ENCODE results near the gene MPP4.

Gene MPP4

GRCh38 chr2:201685156-201685555 lies 13.3 kb downstream of the MPP4 start:
- no peaks in the 10 kb centered on the region for H3K79me2 ChIP-seq (ENCODE audit: control insufficient read depth, insufficient read depth, low read length)
- H2BK15ac ChIP-seq (replicated peaks; ENCODE audit: low read depth): no peak overlapping the region
- no peak overlapping the region for H3K4ac ChIP-seq (ENCODE audit: low read depth, low read length)
- H3K56ac ChIP-seq (ENCODE audit: low read length): no peak overlapping the region
- no peak overlapping the region for H3K18ac ChIP-seq (ENCODE audit: low read length)
- no peak overlapping the region for H3K4me2 ChIP-seq (ENCODE audit: low read length)
- H3K4me1 ChIP-seq (ENCODE audit: control insufficient read depth, low read depth, low read length): no peaks in the 10 kb centered on the region
- WGBS (ENCODE audit: extremely low coverage, insufficient coverage, low lambda C conversion rate): no CpG with 5 or more reads among the region's 3 CpGs
- no peak overlapping the region for H2BK5ac ChIP-seq (ENCODE audit: low read length)
- H2BK120ac ChIP-seq (ENCODE audit: low read depth, low read length): no peak overlapping the region
- H4K5ac ChIP-seq (ENCODE audit: low read length): no peak overlapping the region
- H3K4me3 ChIP-seq (ENCODE audit: low read length): no peak overlapping the region
- H3K27ac ChIP-seq (ENCODE audit: low read depth, low read length): no peak overlapping the region
- H2AK5ac ChIP-seq (ENCODE audit: low read length): no peak overlapping the region
- H3K36me3 ChIP-seq (ENCODE audit: control insufficient read depth, insufficient read depth, low read length): no peaks in the 10 kb centered on the region
- no peak for DNase-seq
- no peaks in the 10 kb centered on the region for H3K27me3 ChIP-seq (ENCODE audit: insufficient read depth, low read length, poor library complexity)
- H3K23ac ChIP-seq (ENCODE audit: low read length): no peak overlapping the region
- no peak overlapping the region for H4K8ac ChIP-seq (ENCODE audit: low read depth, low read length)
- no peaks in the 10 kb centered on the region for H3K79me1 ChIP-seq (ENCODE audit: low read length)
- no peak overlapping the region for H3K9ac ChIP-seq (ENCODE audit: low read length)

GRCh38 chr2:201680743-201681142 lies 17.7 kb downstream of the MPP4 start:
- H2BK120ac ChIP-seq (ENCODE audit: low read depth, low read length): no peak overlapping the region
- no peaks in the 10 kb centered on the region for H3K27me3 ChIP-seq (ENCODE audit: insufficient read depth, low read length, poor library complexity)
- no peak overlapping the region for H3K4me2 ChIP-seq (ENCODE audit: low read length)
- H2AK5ac ChIP-seq (ENCODE audit: low read length): no peak overlapping the region
- no peaks in the 10 kb centered on the region for H3K79me1 ChIP-seq (ENCODE audit: low read length)
- H3K4me1 ChIP-seq (ENCODE audit: control insufficient read depth, low read depth, low read length): no peaks in the 10 kb centered on the region
- H3K36me3 ChIP-seq (ENCODE audit: control insufficient read depth, insufficient read depth, low read length): no peaks in the 10 kb centered on the region
- no peaks in the 10 kb centered on the region for H3K79me2 ChIP-seq (ENCODE audit: control insufficient read depth, insufficient read depth, low read length)
- H3K18ac ChIP-seq (ENCODE audit: low read length): no peak overlapping the region
- no peak overlapping the region for H4K8ac ChIP-seq (ENCODE audit: low read depth, low read length)
- H3K23ac ChIP-seq (ENCODE audit: low read length): no peak overlapping the region
- no peak overlapping the region for H3K56ac ChIP-seq (ENCODE audit: low read length)
- no peak overlapping the region for H2BK5ac ChIP-seq (ENCODE audit: low read length)
- H2BK15ac ChIP-seq (replicated peaks; ENCODE audit: low read depth): no peak overlapping the region
- DNase-seq: peak; percentile 76
- H3K4ac ChIP-seq (ENCODE audit: low read depth, low read length): no peak overlapping the region
- no peak overlapping the region for H4K5ac ChIP-seq (ENCODE audit: low read length)
- H3K4me3 ChIP-seq (ENCODE audit: low read length): no peak overlapping the region
- no peak overlapping the region for H3K9ac ChIP-seq (ENCODE audit: low read length)
- H3K27ac ChIP-seq (ENCODE audit: low read depth, low read length): no peak overlapping the region
- WGBS (ENCODE audit: extremely low coverage, insufficient coverage, low lambda C conversion rate): no CpG with 5 or more reads among the region's 9 CpGs

GRCh38 chr2:201678401-201678800 lies 20.0 kb downstream of the MPP4 start:
- peak overlapping the region; percentile 12 for H4K5ac ChIP-seq (ENCODE audit: low read length)
- H3K4ac ChIP-seq (ENCODE audit: low read depth, low read length): no peak overlapping the region
- H3K27ac ChIP-seq (ENCODE audit: low read depth, low read length): no peak overlapping the region
- H3K36me3 ChIP-seq (ENCODE audit: control insufficient read depth, insufficient read depth, low read length): no peaks in the 10 kb centered on the region
- H3K79me2 ChIP-seq (ENCODE audit: control insufficient read depth, insufficient read depth, low read length): no peaks in the 10 kb centered on the region
- H3K9ac ChIP-seq (ENCODE audit: low read length): no peak overlapping the region
- H3K4me1 ChIP-seq (ENCODE audit: control insufficient read depth, low read depth, low read length): no peaks in the 10 kb centered on the region
- no peak overlapping the region for H3K23ac ChIP-seq (ENCODE audit: low read length)
- WGBS (ENCODE audit: extremely low coverage, insufficient coverage, low lambda C conversion rate): no CpG with 5 or more reads among the region's 6 CpGs
- H4K8ac ChIP-seq (ENCODE audit: low read depth, low read length): no peak overlapping the region
- no peak overlapping the region for H2BK15ac ChIP-seq (replicated peaks; ENCODE audit: low read depth)
- H2AK5ac ChIP-seq (ENCODE audit: low read length): no peak overlapping the region
- H2BK120ac ChIP-seq (ENCODE audit: low read depth, low read length): no peak overlapping the region
- no peak overlapping the region for H3K4me2 ChIP-seq (ENCODE audit: low read length)
- DNase-seq: no peak
- no peak overlapping the region for H3K4me3 ChIP-seq (ENCODE audit: low read length)
- H3K27me3 ChIP-seq (ENCODE audit: insufficient read depth, low read length, poor library complexity): no peaks in the 10 kb centered on the region
- no peak overlapping the region for H2BK5ac ChIP-seq (ENCODE audit: low read length)
- no peaks in the 10 kb centered on the region for H3K79me1 ChIP-seq (ENCODE audit: low read length)
- no peak overlapping the region for H3K18ac ChIP-seq (ENCODE audit: low read length)
- H3K56ac ChIP-seq (ENCODE audit: low read length): no peak overlapping the region

- no peak overlapping the region for H2AK5ac ChIP-seq (ENCODE audit: low read length)
- no peak overlapping the region for H3K9ac ChIP-seq (ENCODE audit: low read length)
- H3K36me3 ChIP-seq (ENCODE audit: control insufficient read depth, insufficient read depth, low read length): no peaks in the 10 kb centered on the region
- no peaks in the 10 kb centered on the region for H3K79me2 ChIP-seq (ENCODE audit: control insufficient read depth, insufficient read depth, low read length)
- H3K4me2 ChIP-seq (ENCODE audit: low read length): no peak overlapping the region
- WGBS (ENCODE audit: extremely low coverage, insufficient coverage, low lambda C conversion rate): no CpG with 5 or more reads among the region's 4 CpGs
- H4K8ac ChIP-seq (ENCODE audit: low read depth, low read length): no peak overlapping the region
- H3K18ac ChIP-seq (ENCODE audit: low read length): no peak overlapping the region
- no peak overlapping the region for H2BK15ac ChIP-seq (replicated peaks; ENCODE audit: low read depth)
- no peak overlapping the region for H2BK5ac ChIP-seq (ENCODE audit: low read length)
- H3K23ac ChIP-seq (ENCODE audit: low read length): no peak overlapping the region
- H4K5ac ChIP-seq (ENCODE audit: low read length): no peak overlapping the region
- no peaks in the 10 kb centered on the region for H3K79me1 ChIP-seq (ENCODE audit: low read length)
- H3K4me1 ChIP-seq (ENCODE audit: control insufficient read depth, low read depth, low read length): no peaks in the 10 kb centered on the region
- no peaks in the 10 kb centered on the region for H3K27me3 ChIP-seq (ENCODE audit: insufficient read depth, low read length, poor library complexity)
- no peak overlapping the region for H3K4ac ChIP-seq (ENCODE audit: low read depth, low read length)
- H3K56ac ChIP-seq (ENCODE audit: low read length): no peak overlapping the region
- no peak overlapping the region for H3K4me3 ChIP-seq (ENCODE audit: low read length)
- no peak overlapping the region for H3K27ac ChIP-seq (ENCODE audit: low read depth, low read length)
- DNase-seq: no peak
- no peak overlapping the region for H2BK120ac ChIP-seq (ENCODE audit: low read depth, low read length)
Observed at GRCh38 chr2:201675454-201675853, 23.0 kb downstream of the MPP4 start.

- Histone ChIP-seq H3K4me1 (ENCODE audit: control insufficient read depth, low read depth, low read length) (no peaks in the 10 kb centered on the region), H2BK5ac (ENCODE audit: low read length) (no peak overlapping the region), H4K8ac (ENCODE audit: low read depth, low read length) (no peak overlapping the region), H3K4ac (ENCODE audit: low read depth, low read length) (no peak overlapping the region), H3K4me3 (ENCODE audit: low read length) (no peak overlapping the region), H3K56ac (ENCODE audit: low read length) (no peak overlapping the region), H3K18ac (ENCODE audit: low read length) (no peak overlapping the region), H2BK15ac (replicated peaks; ENCODE audit: low read depth) (no peak overlapping the region), H3K27ac (ENCODE audit: low read depth, low read length) (no peak overlapping the region), H3K79me1 (ENCODE audit: low read length) (no peaks in the 10 kb centered on the region), H3K36me3 (ENCODE audit: control insufficient read depth, insufficient read depth, low read length) (no peaks in the 10 kb centered on the region), H3K9ac (ENCODE audit: low read length) (no peak overlapping the region), H3K27me3 (ENCODE audit: insufficient read depth, low read length, poor library complexity) (no peaks in the 10 kb centered on the region), H2AK5ac (ENCODE audit: low read length) (no peak overlapping the region), H3K79me2 (ENCODE audit: control insufficient read depth, insufficient read depth, low read length) (no peaks in the 10 kb centered on the region), H3K23ac (ENCODE audit: low read length) (no peak overlapping the region), H2BK120ac (ENCODE audit: low read depth, low read length) (no peak overlapping the region), H3K4me2 (ENCODE audit: low read length) (no peak overlapping the region), H4K5ac (ENCODE audit: low read length) (no peak overlapping the region)
- WGBS (ENCODE audit: extremely low coverage, insufficient coverage, low lambda C conversion rate): no CpG with 5 or more reads among the region's 3 CpGs
- no peak for DNase-seq
Observed at GRCh38 chr2:201674794-201675193, 23.6 kb downstream of the MPP4 start.

GRCh38 chr2:201674298-201674697 lies 24.1 kb downstream of the MPP4 start:
- Histone ChIP-seq H2BK15ac (replicated peaks; ENCODE audit: low read depth) (no peak overlapping the region), H3K4me3 (ENCODE audit: low read length) (no peak overlapping the region), H3K23ac (ENCODE audit: low read length) (no peak overlapping the region), H3K9ac (ENCODE audit: low read length) (no peak overlapping the region), H2BK5ac (ENCODE audit: low read length) (no peak overlapping the region), H3K4me1 (ENCODE audit: control insufficient read depth, low read depth, low read length) (no peaks in the 10 kb centered on the region), H4K5ac (ENCODE audit: low read length) (no peak overlapping the region), H3K79me1 (ENCODE audit: low read length) (no peaks in the 10 kb centered on the region), H2BK120ac (ENCODE audit: low read depth, low read length) (no peak overlapping the region), H4K8ac (ENCODE audit: low read depth, low read length) (no peak overlapping the region), H3K27me3 (ENCODE audit: insufficient read depth, low read length, poor library complexity) (no peaks in the 10 kb centered on the region), H3K56ac (ENCODE audit: low read length) (no peak overlapping the region), H3K27ac (ENCODE audit: low read depth, low read length) (no peak overlapping the region), H3K4me2 (ENCODE audit: low read length) (no peak overlapping the region), H2AK5ac (ENCODE audit: low read length) (no peak overlapping the region), H3K79me2 (ENCODE audit: control insufficient read depth, insufficient read depth, low read length) (no peaks in the 10 kb centered on the region), H3K18ac (ENCODE audit: low read length) (no peak overlapping the region), H3K36me3 (ENCODE audit: control insufficient read depth, insufficient read depth, low read length) (no peaks in the 10 kb centered on the region), H3K4ac (ENCODE audit: low read depth, low read length) (no peak overlapping the region)
- DNase-seq: no peak
- WGBS (ENCODE audit: extremely low coverage, insufficient coverage, low lambda C conversion rate): no CpG with 5 or more reads among the region's 3 CpGs
